IMR-90 (cell line): ENCODE measurements around the gene LIN7B. TPM values are rescaled to one million over a fixed set of nuclear protein-coding genes. Genes with fewer than 3 reads are reported as not detected.

Source experiments
- ATAC-seq: fragments of 200-7000 bp; cut with Tn5 transposase; 2 replicates; pipeline ENCODE4 v1.9.1; 2020; ENCODE audit warnings: low read depth, mild to moderate bottlenecking, moderate library complexity
- BruUV-seq: library from RNA; stranded (reverse); fragments of 400-500 nt; replicated peaks from 2 replicates; lab custom pipeline; 2021; lab: Mats Ljungman, UMichigan
- CTCF ChIA-PET: fragments of 300-600 bp; formaldehyde crosslinking; extraction: SDS; loops from one replicate; lab custom pipeline; 2021; ENCODE audit warnings: antibody characterized with exemption; lab: Yijun Ruan, JAX
- POLR2A ChIA-PET: fragments of 300-600 bp; sonication (Branson Sonifier 250); formaldehyde crosslinking; loops from one replicate; lab custom pipeline; 2022; ENCODE audit warnings: antibody characterized with exemption; ENCODE audit not compliant: unreplicated experiment; lab: Charles Lee
- DNase-seq: peaks from one replicate; pipeline ENCODE4 v3.0.0; 2013
- H2AFZ ChIP-seq: replicated peaks from 2 replicates; pipeline ENCODE3; 2013; ENCODE audit warnings: low read length, mild to moderate bottlenecking; ENCODE audit not compliant: poor library complexity
- H2AK5ac ChIP-seq: 2 replicates; pipeline ENCODE4 v1.6.1; 2013; ENCODE audit warnings: low read depth, low read length, inconsistent platforms
- H2AK9ac ChIP-seq: replicated peaks from 2 replicates; pipeline ENCODE3; 2013; ENCODE audit warnings: mild to moderate bottlenecking, low read depth, low read length, moderate library complexity; ENCODE audit not compliant: poor library complexity
- H2BK120ac ChIP-seq: 2 replicates; pipeline ENCODE4 v1.6.1; 2013; ENCODE audit warnings: low read depth, low read length, inconsistent platforms
- H2BK15ac ChIP-seq: 3 replicates; pipeline ENCODE4 v1.6.1; 2013; ENCODE audit warnings: low read depth, low read length, inconsistent platforms
- H2BK20ac ChIP-seq: 2 replicates; pipeline ENCODE4 v1.6.1; 2013; ENCODE audit warnings: low read depth, mild to moderate bottlenecking, inconsistent platforms, low read length, moderate library complexity
- H2BK5ac ChIP-seq: 2 replicates; pipeline ENCODE4 v1.6.1; 2013; ENCODE audit warnings: mild to moderate bottlenecking, low read depth, low read length, inconsistent platforms; ENCODE audit not compliant: poor library complexity, severe bottlenecking
- H3K14ac ChIP-seq: replicated peaks from 2 replicates; pipeline ENCODE4 v1.6.1; 2013; ENCODE audit warnings: low read depth, low read length, inconsistent platforms
- H3K18ac ChIP-seq: 2 replicates; pipeline ENCODE4 v1.6.1; 2013; ENCODE audit warnings: low read depth, low read length, control low read depth
- H3K23ac ChIP-seq: 2 replicates; pipeline ENCODE4 v1.6.1; 2013; ENCODE audit warnings: low read depth, low read length, inconsistent platforms
- H3K27ac ChIP-seq: 2 replicates; pipeline ENCODE4 v1.5.1; 2013; ENCODE audit warnings: mild to moderate bottlenecking, control low read depth, low read length; ENCODE audit not compliant: insufficient read depth
- H3K27me3 ChIP-seq: 2 replicates; pipeline ENCODE4 v1.6.1; 2013; ENCODE audit warnings: low read length; ENCODE audit not compliant: control insufficient read depth, insufficient read depth
- H3K36me3 ChIP-seq: 2 replicates; pipeline ENCODE4 v1.6.1; 2013; ENCODE audit warnings: low read length, mixed read lengths; ENCODE audit not compliant: control insufficient read depth, insufficient read depth
- H3K4ac ChIP-seq: 2 replicates; pipeline ENCODE4 v1.6.1; 2013; ENCODE audit warnings: low read depth, low read length, inconsistent platforms
- H3K4me1 ChIP-seq: 2 replicates; pipeline ENCODE4 v1.6.1; 2013; ENCODE audit warnings: low read length, mixed read lengths; ENCODE audit not compliant: control insufficient read depth, insufficient read depth
- H3K4me2 ChIP-seq: 2 replicates; pipeline ENCODE4 v1.6.1; 2013; ENCODE audit warnings: low read depth, mild to moderate bottlenecking, control low read depth, low read length, moderate library complexity
- H3K4me3 ChIP-seq: 2 replicates; pipeline ENCODE4 v1.5.1; 2013; ENCODE audit warnings: low read depth, mild to moderate bottlenecking, control low read depth, low read length, moderate library complexity; ENCODE audit not compliant: insufficient read depth
- H3K56ac ChIP-seq: 2 replicates; pipeline ENCODE4 v1.6.1; 2013; ENCODE audit warnings: low read length, inconsistent platforms; ENCODE audit not compliant: insufficient read depth; ENCODE audit errors: extremely low read depth
- H3K79me1 ChIP-seq, 2 experiments: 2 replicates each; pipeline ENCODE4 v1.6.1; 2013; ENCODE audit warnings: low read length in 2 of 2, inconsistent platforms in 1 of 2, low read depth in 1 of 2
- H3K9ac ChIP-seq: 2 replicates; pipeline ENCODE4 v1.6.1; 2013; ENCODE audit warnings: low read depth, low read length, control low read depth
- H3K9me1 ChIP-seq: 2 replicates; pipeline ENCODE4 v1.6.1; 2013; ENCODE audit warnings: low read length, inconsistent platforms; ENCODE audit not compliant: insufficient read depth
- H3K9me3 ChIP-seq: 2 replicates; pipeline ENCODE4 v1.6.1; 2013; ENCODE audit warnings: low read length; ENCODE audit not compliant: control insufficient read depth, insufficient read depth
- H4K20me1 ChIP-seq: 2 replicates; pipeline ENCODE4 v1.6.1; 2013; ENCODE audit warnings: low read length, inconsistent platforms; ENCODE audit not compliant: insufficient read depth
- H4K5ac ChIP-seq: 2 replicates; pipeline ENCODE4 v1.6.1; 2013; ENCODE audit warnings: mild to moderate bottlenecking, low read depth, low read length, control low read depth
- H4K8ac ChIP-seq, 2 experiments: 2 replicates each; pipeline ENCODE4 v1.6.1; 2013; ENCODE audit warnings: low read depth in 2 of 2, low read length in 2 of 2, control low read depth in 1 of 2, inconsistent platforms in 1 of 2
- H4K91ac ChIP-seq: 2 replicates; pipeline ENCODE4 v1.6.1; 2013; ENCODE audit warnings: low read depth, low read length, inconsistent platforms; ENCODE audit not compliant: insufficient read depth
- BHLHE40 ChIP-seq: fragments of 150-350 bp; IDR thresholded peaks from 2 replicates; pipeline ENCODE4 v1.6.1; 2016; ENCODE audit warnings: mild to moderate bottlenecking, low read depth, low read length
- CEBPB ChIP-seq: IDR thresholded peaks from 2 replicates; pipeline ENCODE4 v1.6.1; 2012; ENCODE audit warnings: low read depth, low read length, improper control_type of control experiment
- CHD1 ChIP-seq: IDR thresholded peaks from 2 replicates; pipeline ENCODE4 v1.6.1; 2012; ENCODE audit warnings: low read depth, low read length, improper control_type of control experiment
- CTCF ChIP-seq: conservative IDR thresholded peaks from 2 replicates; pipeline ENCODE4 v1.5.1; 2012; ENCODE audit warnings: mild to moderate bottlenecking, low read depth, low read length, improper control_type of control experiment
- ELK1 ChIP-seq: fragments of 150-350 bp; IDR thresholded peaks from 2 replicates; pipeline ENCODE4 v1.6.1; 2016; ENCODE audit warnings: low read depth, mild to moderate bottlenecking, low read length, moderate library complexity, borderline replicate concordance
- FOS ChIP-seq: fragments of 150-350 bp; IDR thresholded peaks from 2 replicates; pipeline ENCODE4 v1.6.1; 2016; ENCODE audit warnings: low read depth, low read length
- MAFK ChIP-seq: IDR thresholded peaks from 2 replicates; pipeline ENCODE4 v1.6.1; 2012; ENCODE audit warnings: low read depth, low read length, improper control_type of control experiment
- MAZ ChIP-seq: IDR thresholded peaks from 2 replicates; pipeline ENCODE4 v1.6.1; 2012; ENCODE audit warnings: low read depth, mild to moderate bottlenecking, low read length, improper control_type of control experiment, moderate library complexity, borderline replicate concordance
- MXI1 ChIP-seq: IDR thresholded peaks from 2 replicates; pipeline ENCODE4 v1.6.1; 2012; ENCODE audit warnings: low read depth, mild to moderate bottlenecking, low read length, moderate library complexity, borderline replicate concordance
- NFE2L2 ChIP-seq: fragments of 150-350 bp; IDR thresholded peaks from 2 replicates; pipeline ENCODE4 v1.6.1; 2016; ENCODE audit warnings: low read depth, mild to moderate bottlenecking, low read length
- POLR2A ChIP-seq: IDR thresholded peaks from 2 replicates; pipeline ENCODE4 v1.6.1; 2012; ENCODE audit warnings: mild to moderate bottlenecking, low read depth, low read length
- RAD21 ChIP-seq: IDR thresholded peaks from 2 replicates; pipeline ENCODE4 v1.6.1; 2012; ENCODE audit warnings: low read length, improper control_type of control experiment
- RCOR1 ChIP-seq: IDR thresholded peaks from 2 replicates; pipeline ENCODE4 v1.6.1; 2012; ENCODE audit warnings: mild to moderate bottlenecking, low read length, improper control_type of control experiment; ENCODE audit not compliant: insufficient replicate concordance
- RFX5 ChIP-seq: IDR thresholded peaks from 2 replicates; pipeline ENCODE4 v1.8.0; 2012; ENCODE audit warnings: low read depth, mild to moderate bottlenecking, low read length, moderate library complexity
- SMC3 ChIP-seq: fragments of 150-350 bp; IDR thresholded peaks from 2 replicates; pipeline ENCODE4 v1.6.1; 2016; ENCODE audit warnings: low read depth, mild to moderate bottlenecking, antibody characterized with exemption, low read length, moderate library complexity
- USF2 ChIP-seq: fragments of 150-350 bp; IDR thresholded peaks from 2 replicates; pipeline ENCODE4 v1.6.1; 2017; ENCODE audit warnings: mild to moderate bottlenecking, antibody characterized with exemption, low read length, low read depth
- WGBS, 2 experiments: methylation state at CpG; one replicate each; pipeline versions ENCODE4 v1.1.5 to v1.1.7; 2013; ENCODE audit warnings: missing lambda C conversion rate in 2 of 2; ENCODE audit not compliant: insufficient read length in 1 of 2; ENCODE audit errors: extremely low coverage in 2 of 2; 5-methylcytosine and 5-hydroxymethylcytosine counted together
- dilution Hi-C: fragments of 300-500 bp; cut with HindIII; formaldehyde crosslinking; loops from one replicate; pipeline ENCODE4 v1.14.3; 2018; ENCODE audit warnings: low sequenced_read_pairs; ENCODE audit not compliant: unreplicated experiment
- in situ Hi-C: fragments of 300-500 bp; cut with MboI; formaldehyde crosslinking; loops from 3 replicates; pipeline ENCODE4 v1.14.3; 2019; ENCODE audit warnings: low sequenced_read_pairs, inconsistent platforms, mixed read lengths
- intact Hi-C: fragments of 100-400 bp; cut with micrococcal nuclease; formaldehyde crosslinking; loops from 2 replicates; pipeline ENCODE4 v1.10.0; 2022
- polyA plus RNA-seq, 3 experiments: library from polyadenylated mRNA; depleted of rRNA; stranded (reverse); fragments of >200 nt; gene quantifications; 2 replicates each; pipeline ENCODE4 v1.2.3, GENCODE V29; 2012; ENCODE audit warnings: low replicate concordance in 1 of 3
- total RNA-seq: library from RNA; depleted of rRNA; stranded (reverse); fragments of >200 nt; gene quantifications from 2 replicates; pipeline ENCODE4 v1.2.3, GENCODE V29; 2012

Gene LIN7B
- total and polyA plus RNA-seq, 2 of the 4 experiments (the other 2 are of a cell fraction): 3.8 to 8.0 TPM

DNA sequence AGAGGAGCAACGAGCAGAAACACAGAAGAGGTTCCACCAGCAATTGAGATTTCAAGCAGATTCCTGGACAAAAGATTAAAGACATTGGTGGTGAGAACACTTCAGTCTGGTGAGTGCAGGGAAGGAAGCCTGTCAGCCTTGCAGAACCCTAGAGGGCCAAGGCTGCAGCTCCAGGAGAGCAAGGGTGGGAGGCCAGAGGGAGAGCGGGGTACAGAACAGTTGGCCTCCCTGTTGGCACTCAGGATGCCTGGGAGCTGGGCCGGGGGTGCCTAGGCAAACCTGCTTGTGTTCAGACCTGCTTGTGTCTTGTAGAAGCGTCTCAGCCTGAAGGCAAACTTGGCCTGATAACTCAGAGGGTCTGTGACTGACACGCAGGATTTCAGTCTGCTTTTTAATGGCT, 5.1 kb upstream of the LIN7B start:
- H3K9ac ChIP-seq: no peak overlapping the region
- ATAC-seq (no peak), DNase-seq (no peak)
- H3K4me2 ChIP-seq: no peak overlapping the region
- no peak overlapping the region for H3K4ac ChIP-seq
- dilution Hi-C loops (no loop called here), in situ Hi-C loops (no loop called here), intact Hi-C loops (no loop called here)
- BruUV-seq: no TSS peak
- TF ChIP-seq CHD1: no peak
- no peak for TF ChIP-seq RFX5
- no peak for TF ChIP-seq MAZ
- TF ChIP-seq FOS: no peak
- TF ChIP-seq ELK1: no peak
- TF ChIP-seq MAFK: no peak
- no peak for TF ChIP-seq RAD21
- no peak for TF ChIP-seq SMC3
- no peak for TF ChIP-seq BHLHE40
- no peak for TF ChIP-seq POLR2A
- TF ChIP-seq CTCF: no peak
- no peak for TF ChIP-seq RCOR1
- no peak for TF ChIP-seq CEBPB
- TF ChIP-seq MXI1: no peak
- TF ChIP-seq USF2: no peak
- no peak for TF ChIP-seq NFE2L2
- no peak overlapping the region for H3K56ac ChIP-seq
- H2BK15ac ChIP-seq: no peak overlapping the region
- peaks cover 4% of the 10 kb centered on the region for H3K4me1 ChIP-seq
- no peak overlapping the region for H4K5ac ChIP-seq
- H3K27me3 ChIP-seq: no peaks in the 10 kb centered on the region
- POLR2A ChIA-PET: no interaction called here
- no peak overlapping the region for H3K18ac ChIP-seq
- CTCF ChIA-PET: interaction anchor here (1.1 to 1.5 kb wide), 2 partner anchors 11 to 90 kb away, joined by 3 to 4 read pairs; no protein-coding TSS in a partner anchor
- H3K27ac ChIP-seq: no peak overlapping the region
- peaks cover 15% of the 10 kb centered on the region for H3K9me1 ChIP-seq
- H4K20me1 ChIP-seq: peaks cover 37% of the 10 kb centered on the region
- no peak overlapping the region for H2AK9ac ChIP-seq
- no peak overlapping the region for H4K8ac ChIP-seq
- H2AFZ ChIP-seq: no peak overlapping the region
- peaks cover 53% of the 10 kb centered on the region for H3K36me3 ChIP-seq
- H2BK5ac ChIP-seq: no peak overlapping the region
- no peak overlapping the region for H3K14ac ChIP-seq
- H3K23ac ChIP-seq: no peak overlapping the region
- no peak overlapping the region for H2AK5ac ChIP-seq
- H4K91ac ChIP-seq: no peak overlapping the region
- no peak overlapping the region for H3K4me3 ChIP-seq
- H3K79me1 ChIP-seq: peaks cover 8 to 48% of the 10 kb centered on the region in 2 experiments; a peak in 3 of 4 replicates
- no peak overlapping the region for H2BK20ac ChIP-seq
- H2BK120ac ChIP-seq: no peak overlapping the region
- no peaks in the 10 kb centered on the region for H3K9me3 ChIP-seq
- WGBS, 2 experiments: 83% methylated on average over 4 of the region's 5 CpGs; no CpG with 5 or more reads in 1 of the 2 experiments
